Breast epithelium (tissue), 4 donors: Measurements from ENCODE around the gene RSF1. TPM values are rescaled to one million over a fixed set of nuclear protein-coding genes. Genes with fewer than 3 reads are reported as not detected.
"Not testable (repeated sequence)": the region's sequence is repeated elsewhere in the genome, so short reads cannot be mapped to it uniquely, and the experiment has no call there.

Source experiments
- DNase-seq, 2 donors: peaks; one replicate each; pipeline ENCODE4 v3.0.0-alpha.2; 2019; ENCODE audit warnings: low spot score in 2 of 2
- H3K27ac ChIP-seq, 2 donors: fragments of 200-600 bp; sonication (generic) in 1 of 2; one replicate each; pipeline ENCODE4 v1.5.1; 2016 to 2019; ENCODE audit warnings: mild to moderate bottlenecking in 1 of 2
- H3K27me3 ChIP-seq, 2 donors: fragments of 200-600 bp; sonication (generic) in 1 of 2; one replicate each; pipeline versions ENCODE4 v1.5.1 to v1.6.0; 2017 to 2019; ENCODE audit warnings: control low read depth in 1 of 2, mild to moderate bottlenecking in 1 of 2
- H3K36me3 ChIP-seq: fragments of 200-600 bp; one replicate; pipeline ENCODE4 v1.5.1; 2019
- H3K4me1 ChIP-seq, 2 donors: fragments of 200-600 bp; sonication (generic); one replicate each; pipeline ENCODE4 v1.5.1; 2016 to 2019; ENCODE audit warnings: control low read depth in 1 of 2
- H3K4me3 ChIP-seq, 3 donors: fragments of 200-600 bp; sonication (generic); 1 replicate in 2 of 3; 2 replicates in 1 of 3; pipeline ENCODE4 v1.5.1; 2016 to 2019; ENCODE audit warnings: mild to moderate bottlenecking in 3 of 3, moderate library complexity in 2 of 3
- H3K9me3 ChIP-seq, 2 donors: fragments of 200-600 bp; sonication (generic) in 1 of 2; one replicate each; pipeline ENCODE4 v1.5.1; 2016 to 2019; ENCODE audit warnings: control low read depth in 1 of 2
- POLR2A ChIP-seq: fragments of 450-650 bp; IDR thresholded peaks from one replicate; pipeline ENCODE4 v1.6.1; 2016; ENCODE audit warnings: antibody characterized with exemption, mild to moderate bottlenecking, moderate library complexity
- POLR2AphosphoS5 ChIP-seq, 3 donors: sonication (generic); formaldehyde crosslinking; IDR thresholded peaks; one replicate each; pipeline ENCODE4 v1.6.1; 2017; ENCODE audit warnings: antibody characterized with exemption in 3 of 3
- intact Hi-C: fragments of 100-400 bp; cut with DNase I; formaldehyde crosslinking; loops from one replicate; pipeline ENCODE4 v1.15.1; 2023; ENCODE audit warnings: low total_unique reads
- total RNA-seq, 3 donors: library from RNA; depleted of rRNA; stranded (reverse); fragments of >200 nt; gene quantifications; one replicate each; pipeline ENCODE4 v1.1.0, GENCODE V29; 2016
- TF ChIP-seq, protein P1 (sequence below), 3 donors: fragments of 450-650 bp; IDR thresholded peaks; one replicate each; pipeline ENCODE4 v1.5.1; 2016 to 2017; ENCODE audit warnings: antibody characterized with exemption in 3 of 3, mild to moderate bottlenecking in 3 of 3, moderate library complexity in 3 of 3

RSF1 gene
- 100 to 1,000 TPM in 1 of 3 donors, 10 to 100 TPM in 2; 82.2 to 112 (median 82.3) TPM for total RNA-seq

DNA sequence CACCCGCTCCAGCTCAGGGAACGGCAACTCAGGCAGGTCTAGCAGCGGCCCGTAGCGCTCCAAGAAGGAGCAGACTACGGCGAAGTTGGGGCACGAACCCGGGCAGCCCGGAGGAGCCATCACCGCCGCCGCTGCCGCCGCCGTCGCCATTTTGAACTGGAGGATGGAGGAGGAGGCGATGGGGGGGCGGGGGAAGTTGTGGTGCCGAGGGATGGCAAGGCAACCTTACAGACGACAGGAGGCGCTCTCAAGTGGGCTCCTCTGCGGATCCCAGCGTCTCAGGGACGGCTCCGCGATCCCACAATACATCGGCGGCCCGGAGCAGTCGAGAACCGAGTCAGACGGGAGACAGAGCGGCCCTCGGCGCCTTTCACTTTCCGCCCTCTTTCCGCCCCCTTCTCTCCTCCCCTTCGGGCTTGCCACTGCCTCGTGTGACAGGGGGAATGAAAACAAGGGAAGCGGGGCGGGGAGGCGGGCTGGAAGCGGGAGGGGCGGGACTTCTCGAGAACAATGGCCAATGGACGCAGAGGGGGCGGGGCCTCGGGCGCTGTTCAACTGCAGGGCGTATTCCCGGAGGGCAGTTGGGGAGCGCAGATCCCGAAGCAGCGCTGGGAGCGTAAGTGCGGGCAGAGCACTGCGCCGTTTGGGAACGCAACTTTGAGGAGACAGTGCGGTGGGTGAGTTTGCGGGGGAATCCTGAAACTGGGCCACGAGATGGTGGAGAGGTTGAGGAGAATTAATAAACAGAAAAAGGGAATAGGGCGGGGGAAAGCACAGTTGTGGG lies at the start of gene RSF1, which contains the start of gene AAMDC:
TSS of gene RSF1 (minus strand) at position 158 of the 784 bp plus-strand sequence. CDS start at position 150, 8 bp downstream.
TSS of gene AAMDC (plus strand) at position 580 of the 784 bp plus-strand sequence. CDS start 21,353 bp downstream, outside the sequence.
- intact Hi-C loops = no loop called here
- Histone ChIP-seq H3K9me3 (no peaks in the 10 kb centered on the region), H3K36me3 (no peaks in the 10 kb centered on the region), H3K4me3 (peak within 1 kb of the TSS; percentile 78 to 100 (median 97)), H3K27ac (peak within 1 kb of the TSS; percentile 96 to 99), H3K4me1 (peaks cover 0 to 9% of the 10 kb centered on the region in 2 donors), H3K27me3 (no peaks in the 10 kb centered on the region)
- TF ChIP-seq POLR2A = peak; percentile 25
- TF ChIP-seq, protein P1, sequence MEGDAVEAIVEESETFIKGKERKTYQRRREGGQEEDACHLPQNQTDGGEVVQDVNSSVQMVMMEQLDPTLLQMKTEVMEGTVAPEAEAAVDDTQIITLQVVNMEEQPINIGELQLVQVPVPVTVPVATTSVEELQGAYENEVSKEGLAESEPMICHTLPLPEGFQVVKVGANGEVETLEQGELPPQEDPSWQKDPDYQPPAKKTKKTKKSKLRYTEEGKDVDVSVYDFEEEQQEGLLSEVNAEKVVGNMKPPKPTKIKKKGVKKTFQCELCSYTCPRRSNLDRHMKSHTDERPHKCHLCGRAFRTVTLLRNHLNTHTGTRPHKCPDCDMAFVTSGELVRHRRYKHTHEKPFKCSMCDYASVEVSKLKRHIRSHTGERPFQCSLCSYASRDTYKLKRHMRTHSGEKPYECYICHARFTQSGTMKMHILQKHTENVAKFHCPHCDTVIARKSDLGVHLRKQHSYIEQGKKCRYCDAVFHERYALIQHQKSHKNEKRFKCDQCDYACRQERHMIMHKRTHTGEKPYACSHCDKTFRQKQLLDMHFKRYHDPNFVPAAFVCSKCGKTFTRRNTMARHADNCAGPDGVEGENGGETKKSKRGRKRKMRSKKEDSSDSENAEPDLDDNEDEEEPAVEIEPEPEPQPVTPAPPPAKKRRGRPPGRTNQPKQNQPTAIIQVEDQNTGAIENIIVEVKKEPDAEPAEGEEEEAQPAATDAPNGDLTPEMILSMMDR (IDR thresholded peaks at IDR 0.05) = peak; percentile 52 to 80 (median 57)
- TF ChIP-seq POLR2AphosphoS5 (IDR thresholded peaks at IDR 0.05) = peak in 2 of 3 donors; percentile 70 to 78
- DNase-seq = peak; percentile 96 to 99

DNA sequence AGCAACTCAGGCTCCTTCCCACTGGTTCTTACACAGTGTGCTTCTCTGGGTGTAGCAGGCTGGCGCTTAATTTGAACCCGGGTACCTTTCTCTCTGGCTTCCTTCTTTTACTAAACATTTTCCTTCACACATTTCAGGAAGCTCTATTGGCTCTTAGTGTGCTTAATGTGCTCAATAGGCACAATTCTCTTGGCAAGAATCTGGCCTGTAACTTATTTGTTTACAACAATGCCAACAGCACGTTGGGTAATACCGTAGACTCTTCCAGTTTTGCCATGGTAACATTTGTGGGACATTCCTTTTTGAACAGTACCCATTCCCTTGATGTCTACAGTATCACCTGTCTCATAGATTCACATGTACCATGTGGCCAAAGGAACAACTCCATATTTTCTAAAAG lies 48.2 kb upstream of the RSF1 start:
- Histone ChIP-seq H3K4me3 (no peak overlapping the region), H3K4me1 (no peaks in the 10 kb centered on the region), H3K9me3 (no peaks in the 10 kb centered on the region), H3K27me3 (no peaks in the 10 kb centered on the region), H3K36me3 (peaks cover 4% of the 10 kb centered on the region), H3K27ac (no peak overlapping the region)
- intact Hi-C loops = no loop called here
- TF ChIP-seq, protein P1 (IDR thresholded peaks at IDR 0.05) = no peak
- no peak for TF ChIP-seq POLR2AphosphoS5 (IDR thresholded peaks at IDR 0.05)
- TF ChIP-seq POLR2A = no peak
- DNase-seq = no peak

DNA sequence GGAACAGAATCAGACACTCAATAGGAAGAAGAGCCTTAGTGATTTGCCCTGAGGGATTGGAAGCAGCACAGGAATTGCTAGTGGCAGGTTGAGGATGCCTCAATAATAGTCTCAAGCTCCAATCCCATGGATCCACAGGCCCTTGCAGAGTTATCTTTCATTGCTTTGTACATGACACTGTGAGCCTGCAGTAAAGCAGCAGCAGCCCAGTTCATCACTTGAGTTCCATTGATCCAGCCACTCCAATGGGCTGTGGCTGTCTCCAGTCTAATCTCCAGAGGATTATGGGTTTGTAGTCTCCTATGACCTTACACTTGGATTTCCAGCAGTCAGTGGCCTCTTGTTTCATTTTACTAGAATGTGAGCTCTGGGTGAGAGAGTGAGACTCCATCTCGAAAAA lies 45.8 kb upstream of the RSF1 start:
- intact Hi-C loops = no loop called here
- Histone ChIP-seq H3K27ac (no peak overlapping the region), H3K9me3 (no peaks in the 10 kb centered on the region), H3K4me1 (no peaks in the 10 kb centered on the region), H3K4me3 (no peak overlapping the region), H3K27me3 (no peaks in the 10 kb centered on the region), H3K36me3 (peaks cover 4% of the 10 kb centered on the region)
- no peak for TF ChIP-seq POLR2AphosphoS5 (IDR thresholded peaks at IDR 0.05)
- TF ChIP-seq, protein P1 (IDR thresholded peaks at IDR 0.05) = no peak
- TF ChIP-seq POLR2A = no peak
- no peak for DNase-seq

GRCh38 chr11:77865805-77866204 lies 45.3 kb upstream of the RSF1 start:
- TF ChIP-seq POLR2A (no peak), POLR2AphosphoS5 (IDR thresholded peaks at IDR 0.05) (no peak)
- TF ChIP-seq, protein P1 (IDR thresholded peaks at IDR 0.05) = no peak
- Histone ChIP-seq H3K27ac (no peak overlapping the region), H3K27me3 (no peaks in the 10 kb centered on the region), H3K36me3 (peaks cover 4% of the 10 kb centered on the region), H3K4me3 (no peak overlapping the region), H3K9me3 (no peaks in the 10 kb centered on the region), H3K4me1 (no peaks in the 10 kb centered on the region)
- intact Hi-C loops = no loop called here
- no peak for DNase-seq

GRCh38 chr11:77861444-77861843 lies 40.9 kb upstream of the RSF1 start:
- H3K4me3 ChIP-seq, H3K36me3 ChIP-seq, intact Hi-C loops, DNase-seq, H3K27me3 ChIP-seq, H3K27ac ChIP-seq, H3K9me3 ChIP-seq, H3K4me1 ChIP-seq: not testable (repeated sequence)

DNA sequence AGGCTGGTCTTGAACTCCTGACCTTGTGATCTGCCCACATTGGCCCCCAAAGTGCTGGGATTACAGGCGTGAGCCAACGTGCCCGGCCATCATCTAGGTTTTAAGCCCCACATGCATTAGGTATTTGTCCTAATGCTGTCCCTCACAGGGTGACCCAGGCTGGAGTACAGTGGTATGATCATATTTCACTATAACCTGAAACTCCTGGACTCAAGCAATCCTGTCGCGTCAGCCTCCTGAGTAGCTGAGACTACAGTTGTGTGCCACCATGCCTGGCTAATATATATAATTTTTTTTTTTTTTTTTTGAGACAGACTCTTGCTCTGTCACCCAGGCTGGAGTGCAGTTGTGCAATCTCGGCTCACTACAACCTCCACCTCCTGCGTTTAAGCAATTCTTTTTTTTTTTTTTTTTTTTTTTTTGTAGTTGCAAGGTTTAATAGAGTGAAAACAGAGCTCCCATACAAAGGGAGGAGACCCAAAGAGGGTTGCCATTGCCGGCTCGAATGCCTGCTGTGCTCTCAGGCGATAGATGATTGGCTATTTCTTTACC lies 37.5 kb upstream of the RSF1 start:
- H3K27me3 ChIP-seq, intact Hi-C loops, DNase-seq, H3K4me3 ChIP-seq, H3K36me3 ChIP-seq, H3K4me1 ChIP-seq, H3K27ac ChIP-seq: not testable (repeated sequence)
- H3K9me3 ChIP-seq = peaks cover 12 to 13% of the 10 kb centered on the region in 2 donors
